ENCODE data around the gene GABRG3. TPM values are rescaled to one million over a fixed set of nuclear protein-coding genes. Genes with fewer than 3 reads are reported as not detected.

GABRG3 gene
- total and polyA plus RNA-seq, 2 of the 4 experiments (the other 2 are of a cell fraction) = not detected

- Histone ChIP-seq H3K27me3 (ENCODE audit: control insufficient read depth, insufficient read depth, low read length) (no peaks in the 10 kb centered on the region), H4K8ac (ENCODE audit: low read depth in 2 of 2, low read length in 2 of 2) (no peak overlapping the region), H4K5ac (ENCODE audit: low read depth, low read length) (no peak overlapping the region), H2BK120ac (ENCODE audit: low read depth, low read length) (no peak overlapping the region), H4K91ac (ENCODE audit: insufficient read depth, low read depth, low read length) (no peak overlapping the region), H3K9ac (ENCODE audit: low read depth, low read length) (no peak overlapping the region), H2BK20ac (ENCODE audit: low read depth, low read length) (no peak overlapping the region), H3K9me3 (ENCODE audit: control insufficient read depth, insufficient read depth, low read length) (peaks cover 12% of the 10 kb centered on the region), H3K4me1 (ENCODE audit: control insufficient read depth, insufficient read depth, low read length) (no peaks in the 10 kb centered on the region), H4K20me1 (ENCODE audit: insufficient read depth, low read length) (no peaks in the 10 kb centered on the region), H2AK5ac (ENCODE audit: low read depth, low read length) (no peak overlapping the region), H3K56ac (ENCODE audit: extremely low read depth, insufficient read depth, low read length) (no peak overlapping the region), H3K27ac (ENCODE audit: insufficient read depth, low read length) (no peak overlapping the region), H3K9me1 (ENCODE audit: insufficient read depth, low read length) (no peaks in the 10 kb centered on the region), H3K4me3 (ENCODE audit: insufficient read depth, low read depth, low read length) (no peak overlapping the region), H3K14ac (replicated peaks; ENCODE audit: low read depth, low read length) (no peak overlapping the region), H3K36me3 (ENCODE audit: control insufficient read depth, insufficient read depth, low read length) (no peaks in the 10 kb centered on the region), H3K4ac (ENCODE audit: low read depth, low read length) (no peak overlapping the region), H3K4me2 (ENCODE audit: low read depth, low read length) (no peak overlapping the region), H3K79me1 (ENCODE audit: low read depth in 1 of 2, low read length in 2 of 2) (no peaks in the 10 kb centered on the region), H2BK15ac (ENCODE audit: low read depth, low read length) (no peak overlapping the region), H3K23ac (ENCODE audit: low read depth, low read length) (no peak overlapping the region), H2AFZ (replicated peaks; ENCODE audit: low read length, poor library complexity) (no peak overlapping the region), H2AK9ac (replicated peaks; ENCODE audit: low read depth, low read length, poor library complexity) (no peak overlapping the region), H2BK5ac (ENCODE audit: low read depth, low read length, poor library complexity, severe bottlenecking) (no peak overlapping the region), H3K18ac (ENCODE audit: low read depth, low read length) (no peak overlapping the region)
- TF ChIP-seq RFX5 (IDR thresholded peaks at IDR 0.05; ENCODE audit: low read depth, low read length) = no peak
- no peak for TF ChIP-seq BHLHE40 (IDR thresholded peaks at IDR 0.05; ENCODE audit: low read depth, low read length)
- TF ChIP-seq POLR2A (IDR thresholded peaks at IDR 0.05; ENCODE audit: low read depth, low read length) = no peak
- in situ Hi-C loops (cut with MboI; ENCODE audit: low sequenced_read_pairs) (no loop called here), intact Hi-C loops (cut with micrococcal nuclease) (no loop called here), dilution Hi-C loops (cut with HindIII; ENCODE audit: low sequenced_read_pairs, unreplicated experiment) (no loop called here)
- ATAC-seq (ENCODE audit: low read depth) = no peak
- DNase-seq = no peak
- no CpG with 5 or more reads among the region's 2 CpGs for WGBS, 2 experiments (ENCODE audit: extremely low coverage in 2 of 2, insufficient read length in 1 of 2)
- BruUV-seq (replicated peaks) = no TSS peak
- POLR2A ChIA-PET (ENCODE audit: unreplicated experiment) = no interaction called here
- CTCF ChIA-PET = no interaction called here
Measured at GRCh38 chr15:27466758-27467157, 495.8 kb downstream of the GABRG3 start.

Measured in IMR-90 (cell line).